Measurements from ENCODE around the gene PRKCZ.

DNA sequence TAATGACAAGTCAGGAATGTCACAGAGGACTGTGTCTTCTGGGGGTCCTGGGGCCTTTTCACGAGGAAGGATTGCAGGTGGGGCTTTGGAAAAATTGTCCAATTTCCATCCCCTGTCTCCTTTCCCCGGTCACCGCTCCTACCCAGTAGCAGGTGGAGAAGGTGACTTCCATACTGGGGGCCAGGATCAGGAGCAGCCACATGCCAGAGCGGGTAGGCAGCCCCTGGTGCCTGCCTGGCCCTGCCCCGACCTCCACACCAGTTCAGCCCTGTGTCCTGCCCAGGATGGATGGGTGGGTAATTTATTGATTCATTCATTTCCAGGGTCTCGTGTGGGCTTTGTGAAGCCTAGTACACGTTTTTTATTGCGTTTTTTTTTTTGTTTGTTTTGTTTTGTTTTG is 51.7 kb downstream of the PRKCZ start:
- TF ChIP-seq, protein P1, sequence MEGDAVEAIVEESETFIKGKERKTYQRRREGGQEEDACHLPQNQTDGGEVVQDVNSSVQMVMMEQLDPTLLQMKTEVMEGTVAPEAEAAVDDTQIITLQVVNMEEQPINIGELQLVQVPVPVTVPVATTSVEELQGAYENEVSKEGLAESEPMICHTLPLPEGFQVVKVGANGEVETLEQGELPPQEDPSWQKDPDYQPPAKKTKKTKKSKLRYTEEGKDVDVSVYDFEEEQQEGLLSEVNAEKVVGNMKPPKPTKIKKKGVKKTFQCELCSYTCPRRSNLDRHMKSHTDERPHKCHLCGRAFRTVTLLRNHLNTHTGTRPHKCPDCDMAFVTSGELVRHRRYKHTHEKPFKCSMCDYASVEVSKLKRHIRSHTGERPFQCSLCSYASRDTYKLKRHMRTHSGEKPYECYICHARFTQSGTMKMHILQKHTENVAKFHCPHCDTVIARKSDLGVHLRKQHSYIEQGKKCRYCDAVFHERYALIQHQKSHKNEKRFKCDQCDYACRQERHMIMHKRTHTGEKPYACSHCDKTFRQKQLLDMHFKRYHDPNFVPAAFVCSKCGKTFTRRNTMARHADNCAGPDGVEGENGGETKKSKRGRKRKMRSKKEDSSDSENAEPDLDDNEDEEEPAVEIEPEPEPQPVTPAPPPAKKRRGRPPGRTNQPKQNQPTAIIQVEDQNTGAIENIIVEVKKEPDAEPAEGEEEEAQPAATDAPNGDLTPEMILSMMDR (conservative IDR thresholded peaks at IDR 0.05; ENCODE audit: low read length), result no peak
- no peak for TF ChIP-seq EZH2phosphoT487 (IDR thresholded peaks at IDR 0.05; ENCODE audit: borderline replicate concordance, low read depth, low read length)
